Astrocyte (in vitro differentiated cells and primary cell): ENCODE measurements around the gene IGFN1. TPM values are rescaled to one million over a fixed set of nuclear protein-coding genes. Genes with fewer than 3 reads are reported as not detected.

ENCODE experiments used
- DNase-seq: peaks from one replicate; pipeline ENCODE4 v3.0.0-alpha.2; 2010; ENCODE audit warnings: low read depth
- FAIRE-seq: peaks from 2 replicates; lab custom pipeline; 2011; peaks lifted over from hg19 to GRCh38; lab: Jason Lieb, UNC
- H2AFZ ChIP-seq: 2 replicates; pipeline ENCODE4 v1.6.0; 2012; ENCODE audit warnings: low read depth, low read length, inconsistent platforms
- H3K27ac ChIP-seq: 2 replicates; pipeline ENCODE4 v1.5.1; 2011; ENCODE audit warnings: low read depth, low read length, inconsistent platforms
- H3K27me3 ChIP-seq: 2 replicates; pipeline ENCODE4 v1.6.0; 2011; ENCODE audit warnings: low read length, inconsistent platforms; ENCODE audit not compliant: insufficient read depth
- H3K36me3 ChIP-seq: 2 replicates; pipeline ENCODE4 v1.5.1; 2011; ENCODE audit warnings: low read length, inconsistent platforms; ENCODE audit not compliant: insufficient read depth
- H3K4me1 ChIP-seq: 2 replicates; pipeline ENCODE4 v1.5.1; 2011; ENCODE audit warnings: low read length, inconsistent platforms; ENCODE audit not compliant: insufficient read depth
- H3K4me2 ChIP-seq: 2 replicates; pipeline ENCODE4 v1.6.0; 2012; ENCODE audit warnings: low read length, inconsistent platforms
- H3K4me3 ChIP-seq: 2 replicates; pipeline ENCODE4 v1.5.1; 2011; ENCODE audit warnings: low read depth, mild to moderate bottlenecking, low read length, inconsistent platforms; ENCODE audit not compliant: insufficient read depth
- H3K79me2 ChIP-seq: 2 replicates; pipeline ENCODE4 v1.6.0; 2012; ENCODE audit warnings: mild to moderate bottlenecking, low read length, inconsistent platforms; ENCODE audit not compliant: insufficient read depth
- H3K9ac ChIP-seq: 2 replicates; pipeline ENCODE4 v1.6.0; 2012; ENCODE audit warnings: mild to moderate bottlenecking, low read length, inconsistent platforms
- H3K9me3 ChIP-seq: 2 replicates; pipeline ENCODE4 v1.5.1; 2012; ENCODE audit warnings: low read depth, mild to moderate bottlenecking, low read length, inconsistent platforms; ENCODE audit not compliant: insufficient read depth
- H4K20me1 ChIP-seq: 2 replicates; pipeline ENCODE4 v1.6.0; 2012; ENCODE audit warnings: low read length, inconsistent platforms; ENCODE audit not compliant: insufficient read depth
- H3K27ac Mint-ChIP-seq: one replicate; pipeline ENCODE4 v1.8.0; 2021; ENCODE audit warnings: mild to moderate bottlenecking, mixed read lengths; ENCODE audit not compliant: unreplicated experiment
- H3K27me3 Mint-ChIP-seq: one replicate; pipeline ENCODE4 v1.8.0; 2021; ENCODE audit warnings: low read depth, mixed read lengths; ENCODE audit not compliant: unreplicated experiment
- H3K36me3 Mint-ChIP-seq: one replicate; pipeline ENCODE4 v1.8.0; 2021; ENCODE audit warnings: low read depth, mixed read lengths; ENCODE audit not compliant: unreplicated experiment
- H3K4me1 Mint-ChIP-seq: one replicate; pipeline ENCODE4 v1.8.0; 2021; ENCODE audit warnings: low read depth, mixed read lengths; ENCODE audit not compliant: unreplicated experiment
- H3K4me3 Mint-ChIP-seq: one replicate; pipeline ENCODE4 v1.8.0; 2021; ENCODE audit warnings: mild to moderate bottlenecking, moderate library complexity, mixed read lengths; ENCODE audit not compliant: unreplicated experiment
- H3K9me3 Mint-ChIP-seq: one replicate; pipeline ENCODE4 v1.8.0; 2021; ENCODE audit warnings: mild to moderate bottlenecking, mixed read lengths; ENCODE audit not compliant: unreplicated experiment
- EZH2 ChIP-seq: IDR thresholded peaks from 2 replicates; pipeline ENCODE4 v1.6.1; 2012; ENCODE audit warnings: mild to moderate bottlenecking, low read length, inconsistent platforms; ENCODE audit not compliant: insufficient read depth
- total RNA-seq: library from RNA; stranded (reverse); gene quantifications from 2 replicates; pipeline ENCODE4 v1.2.1, GENCODE V29; 2021
- TF ChIP-seq, protein P1 (sequence below): IDR thresholded peaks from 2 replicates; pipeline ENCODE4 v1.5.1; 2011; ENCODE audit warnings: low read depth, mild to moderate bottlenecking, inconsistent platforms, low read length, moderate library complexity; ENCODE audit not compliant: insufficient read depth

Gene IGFN1
- total RNA-seq, 1 donor from 2014 or later: 0.02 TPM

DNA sequence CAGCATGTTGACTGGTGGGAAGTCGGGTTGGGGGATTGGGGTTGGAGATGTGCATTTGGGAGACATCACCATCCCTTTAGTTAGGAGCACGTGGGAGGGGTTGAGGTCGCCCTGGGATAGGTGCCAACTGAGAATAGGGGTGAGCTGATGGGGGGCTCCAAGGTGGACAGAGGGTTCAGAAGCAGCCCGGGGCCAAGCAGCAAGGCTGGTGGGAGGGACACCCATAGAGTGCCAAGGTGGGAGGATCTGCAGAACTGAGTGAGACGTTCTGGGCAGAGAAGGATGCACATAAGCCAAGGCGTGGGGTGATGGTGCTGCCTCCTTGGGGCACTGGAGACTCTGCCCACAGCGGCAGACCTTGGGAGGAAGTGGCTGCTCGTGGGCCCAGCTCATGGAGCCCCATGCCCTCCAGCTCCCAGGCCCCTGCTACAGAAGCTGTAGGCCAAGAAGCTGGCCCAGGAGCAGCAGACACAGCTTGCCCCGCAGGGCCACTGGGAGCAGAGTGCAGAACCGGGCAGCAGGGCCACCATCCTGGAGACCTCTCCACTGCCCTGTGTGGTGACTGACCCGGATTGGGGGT lies 61.3 kb downstream of the IGFN1 start:
- no peak overlapping the region for H3K27ac ChIP-seq
- H3K9me3 Mint-ChIP-seq: no peaks in the 10 kb centered on the region
- no peak overlapping the region for H3K4me3 ChIP-seq
- no peak overlapping the region for H2AFZ ChIP-seq
- FAIRE-seq: no peak
- DNase-seq: no peak
- H3K79me2 ChIP-seq: no peaks in the 10 kb centered on the region
- peaks cover 40% of the 10 kb centered on the region for H3K27me3 Mint-ChIP-seq
- H3K4me1 Mint-ChIP-seq: no peaks in the 10 kb centered on the region
- no peak overlapping the region for H3K9ac ChIP-seq
- no peak for TF ChIP-seq EZH2
- TF ChIP-seq, protein P1, sequence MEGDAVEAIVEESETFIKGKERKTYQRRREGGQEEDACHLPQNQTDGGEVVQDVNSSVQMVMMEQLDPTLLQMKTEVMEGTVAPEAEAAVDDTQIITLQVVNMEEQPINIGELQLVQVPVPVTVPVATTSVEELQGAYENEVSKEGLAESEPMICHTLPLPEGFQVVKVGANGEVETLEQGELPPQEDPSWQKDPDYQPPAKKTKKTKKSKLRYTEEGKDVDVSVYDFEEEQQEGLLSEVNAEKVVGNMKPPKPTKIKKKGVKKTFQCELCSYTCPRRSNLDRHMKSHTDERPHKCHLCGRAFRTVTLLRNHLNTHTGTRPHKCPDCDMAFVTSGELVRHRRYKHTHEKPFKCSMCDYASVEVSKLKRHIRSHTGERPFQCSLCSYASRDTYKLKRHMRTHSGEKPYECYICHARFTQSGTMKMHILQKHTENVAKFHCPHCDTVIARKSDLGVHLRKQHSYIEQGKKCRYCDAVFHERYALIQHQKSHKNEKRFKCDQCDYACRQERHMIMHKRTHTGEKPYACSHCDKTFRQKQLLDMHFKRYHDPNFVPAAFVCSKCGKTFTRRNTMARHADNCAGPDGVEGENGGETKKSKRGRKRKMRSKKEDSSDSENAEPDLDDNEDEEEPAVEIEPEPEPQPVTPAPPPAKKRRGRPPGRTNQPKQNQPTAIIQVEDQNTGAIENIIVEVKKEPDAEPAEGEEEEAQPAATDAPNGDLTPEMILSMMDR: no peak
- no peaks in the 10 kb centered on the region for H3K4me1 ChIP-seq
- H3K27me3 ChIP-seq: no peaks in the 10 kb centered on the region
- no peak overlapping the region for H3K27ac Mint-ChIP-seq
- H3K4me2 ChIP-seq: no peak overlapping the region
- no peaks in the 10 kb centered on the region for H4K20me1 ChIP-seq
- no peak overlapping the region for H3K4me3 Mint-ChIP-seq
- H3K9me3 ChIP-seq: no peaks in the 10 kb centered on the region
- no peaks in the 10 kb centered on the region for H3K36me3 Mint-ChIP-seq
- no peaks in the 10 kb centered on the region for H3K36me3 ChIP-seq

DNA sequence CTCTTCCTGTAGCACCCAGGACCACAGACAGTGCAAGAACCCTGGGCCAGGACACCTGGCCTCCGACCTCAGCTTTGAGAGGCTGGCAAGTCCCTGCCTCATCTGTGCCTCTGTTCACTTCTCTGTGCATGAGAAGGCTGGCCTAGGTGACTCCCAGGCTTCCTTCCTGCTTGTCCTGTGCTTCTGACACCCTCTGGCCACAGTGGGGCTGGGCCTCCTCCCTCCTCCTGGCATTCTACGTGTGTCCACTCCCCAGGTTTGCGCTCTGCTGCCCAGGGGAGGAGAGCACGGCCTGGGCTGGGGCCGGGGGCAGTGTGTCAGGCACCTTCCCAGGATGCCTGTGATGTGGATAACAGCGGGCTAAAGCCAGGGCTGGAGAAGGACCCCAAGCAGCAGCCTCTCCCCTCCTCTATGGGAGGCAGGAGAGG lies 62.3 kb downstream of the IGFN1 start:
- no peak overlapping the region for H3K27ac Mint-ChIP-seq
- H3K27me3 ChIP-seq: no peaks in the 10 kb centered on the region
- H3K9ac ChIP-seq: no peak overlapping the region
- no peak overlapping the region for H2AFZ ChIP-seq
- no peaks in the 10 kb centered on the region for H4K20me1 ChIP-seq
- FAIRE-seq (no peak), DNase-seq (no peak)
- H3K79me2 ChIP-seq: no peaks in the 10 kb centered on the region
- H3K9me3 ChIP-seq: no peaks in the 10 kb centered on the region
- no peaks in the 10 kb centered on the region for H3K36me3 ChIP-seq
- H3K9me3 Mint-ChIP-seq: no peaks in the 10 kb centered on the region
- peaks cover 40% of the 10 kb centered on the region for H3K27me3 Mint-ChIP-seq
- H3K4me2 ChIP-seq: no peak overlapping the region
- no peak overlapping the region for H3K4me3 Mint-ChIP-seq
- no peak overlapping the region for H3K27ac ChIP-seq
- H3K4me3 ChIP-seq: no peak overlapping the region
- H3K4me1 ChIP-seq: no peaks in the 10 kb centered on the region
- H3K36me3 Mint-ChIP-seq: no peaks in the 10 kb centered on the region
- TF ChIP-seq, protein P1: no peak
- TF ChIP-seq EZH2: no peak
- no peaks in the 10 kb centered on the region for H3K4me1 Mint-ChIP-seq

DNA sequence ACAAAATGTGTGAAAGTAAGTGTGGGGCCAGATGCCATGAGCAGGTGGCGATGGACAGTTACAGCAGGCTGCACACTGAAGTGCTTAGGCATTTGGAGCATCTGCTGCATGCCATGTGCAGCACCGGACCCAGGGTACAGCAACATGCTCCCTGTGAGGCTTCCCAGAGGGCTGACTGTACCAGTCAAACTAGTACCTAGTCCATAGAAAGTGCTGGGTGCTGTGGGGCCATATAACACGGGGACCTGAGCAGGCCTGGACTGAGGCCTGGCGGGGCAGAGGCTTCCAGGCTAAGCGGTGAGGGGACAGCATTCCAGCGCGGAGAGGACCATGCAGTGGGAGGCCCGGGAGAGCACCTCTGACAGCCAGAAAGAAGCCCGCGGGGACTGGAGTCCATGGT lies 62.8 kb downstream of the IGFN1 start:
- Mint-ChIP-seq H3K4me1 (no peaks in the 10 kb centered on the region), H3K36me3 (no peaks in the 10 kb centered on the region), H3K27ac (no peak overlapping the region), H3K9me3 (no peaks in the 10 kb centered on the region), H3K27me3 (peaks cover 40% of the 10 kb centered on the region), H3K4me3 (no peak overlapping the region)
- Histone ChIP-seq H4K20me1 (no peaks in the 10 kb centered on the region), H3K27ac (no peak overlapping the region), H3K4me3 (no peak overlapping the region), H3K9me3 (no peaks in the 10 kb centered on the region), H3K36me3 (no peaks in the 10 kb centered on the region), H3K4me2 (no peak overlapping the region), H3K27me3 (no peaks in the 10 kb centered on the region), H3K4me1 (no peaks in the 10 kb centered on the region), H3K9ac (no peak overlapping the region), H2AFZ (no peak overlapping the region), H3K79me2 (no peaks in the 10 kb centered on the region)
- FAIRE-seq: no peak
- TF ChIP-seq, protein P1: no peak
- TF ChIP-seq EZH2: no peak
- no peak for DNase-seq
